AG04450 (cell line): ENCODE measurements around the gene PODN. TPM values are rescaled to one million over a fixed set of nuclear protein-coding genes. Genes with fewer than 3 reads are reported as not detected.

ENCODE experiments used
- CTCF ChIA-PET: fragments of 300-600, 350-600 bp; formaldehyde crosslinking; extraction: SDS; loops from one replicate; lab custom pipeline; 2022; ENCODE audit warnings: antibody characterized with exemption, inconsistent platforms; lab: Charles Lee
- POLR2A ChIA-PET: fragments of 350-600 bp; formaldehyde crosslinking; extraction: SDS; loops from one replicate; lab custom pipeline; 2021; ENCODE audit warnings: antibody characterized with exemption, inconsistent platforms; lab: Yijun Ruan, JAX
- DNase-seq: peaks from one replicate; pipeline ENCODE4 v3.0.0-alpha.2; 2011; ENCODE audit warnings: low read depth, low spot score
- H3K27ac ChIP-seq: one replicate; pipeline ENCODE4 v1.5.1; 2012; ENCODE audit warnings: low read depth, low read length, control low read depth
- H3K27me3 ChIP-seq: one replicate; pipeline ENCODE4 v1.6.0; 2012; ENCODE audit warnings: low read length; ENCODE audit not compliant: control insufficient read depth, insufficient read depth
- H3K4me3 ChIP-seq: 2 replicates; pipeline ENCODE4 v1.5.1; 2011; ENCODE audit warnings: mild to moderate bottlenecking, low read depth, low read length, control low read depth
- H3K9me3 ChIP-seq: 2 replicates; pipeline ENCODE4 v1.5.1; 2012; ENCODE audit warnings: low read length; ENCODE audit not compliant: control insufficient read depth, insufficient read depth
- CTCF ChIP-seq: IDR thresholded peaks from 2 replicates; pipeline ENCODE4 v1.5.1; 2011; ENCODE audit warnings: low read depth, low read length, control low read depth, inconsistent platforms
- polyA plus RNA-seq: library from polyadenylated mRNA; depleted of rRNA; stranded (reverse); fragments of >200 nt; gene quantifications from 2 replicates; pipeline ENCODE4 v1.2.3, GENCODE V29; 2011

The PODN gene
- polyA plus RNA-seq, 1 experiment: 11.8 TPM

GRCh38 chr1:53076721-53077598 lies 14.9 kb downstream of the PODN start:
- Histone ChIP-seq H3K9me3 (no peaks in the 10 kb centered on the region; the same call in 1 of the 2 replicates), H3K27me3 (no peaks in the 10 kb centered on the region), H3K4me3 (no peak overlapping the region), H3K27ac (no peak overlapping the region)
- TF ChIP-seq CTCF: no peak
- POLR2A ChIA-PET: interaction anchor here (0.9 kb wide), 1 partner anchor 8 kb away, joined by 3 read pairs; no protein-coding TSS in a partner anchor
- no peak for DNase-seq
- CTCF ChIA-PET: no interaction called here

- ChIA-PET POLR2A (interaction anchor here (0.9 kb wide), 1 partner anchor 9 kb away, joined by 3 read pairs; no protein-coding TSS in a partner anchor), CTCF (no interaction called here)
- TF ChIP-seq CTCF: no peak
Measured at GRCh38 chr1:53077599-53077965, 15.6 kb downstream of the PODN start.

GRCh38 chr1:53078333-53079101 lies 16.5 kb downstream of the PODN start:
- H3K9me3 ChIP-seq: no peaks in the 10 kb centered on the region; the same call in 1 of the 2 replicates
- CTCF ChIA-PET: no interaction called here
- no peak overlapping the region for H3K27ac ChIP-seq
- no peaks in the 10 kb centered on the region for H3K27me3 ChIP-seq
- TF ChIP-seq CTCF: no peak
- no peak for DNase-seq
- POLR2A ChIA-PET: no interaction called here
- H3K4me3 ChIP-seq: no peak overlapping the region

More at GRCh38 chr1:53077599-53077965, 15.6 kb downstream of the PODN start:
- no peaks in the 10 kb centered on the region for H3K27me3 ChIP-seq
- no peaks in the 10 kb centered on the region; the same call in 1 of the 2 replicates for H3K9me3 ChIP-seq
- H3K27ac ChIP-seq: no peak overlapping the region
- DNase-seq: no peak
- H3K4me3 ChIP-seq: no peak overlapping the region

DNA sequence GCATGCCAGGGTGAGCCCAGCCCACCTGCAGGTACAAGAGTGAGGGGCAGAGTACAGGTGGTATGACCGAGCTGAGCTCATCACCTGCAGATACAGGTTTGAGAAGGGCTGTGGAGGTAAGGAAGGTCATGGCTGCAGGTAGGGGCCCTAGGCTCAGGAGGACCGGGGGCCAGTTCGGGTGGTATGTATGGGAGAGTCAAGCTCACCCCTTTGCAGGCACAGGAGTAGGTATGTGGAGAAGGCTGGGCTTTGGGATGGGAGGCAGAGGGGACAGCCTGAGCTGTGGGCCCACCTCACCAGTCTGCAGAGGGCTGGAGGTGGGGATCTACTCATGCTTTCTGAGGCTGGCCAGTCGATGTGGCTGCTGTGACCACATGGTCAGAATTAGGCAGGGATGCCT lies 17.2 kb downstream of the PODN start:
- no peak overlapping the region for H3K4me3 ChIP-seq
- H3K9me3 ChIP-seq: no peaks in the 10 kb centered on the region; the same call in 1 of the 2 replicates
- H3K27me3 ChIP-seq: no peaks in the 10 kb centered on the region
- no peak for DNase-seq
- no peak for TF ChIP-seq CTCF
- no peak overlapping the region for H3K27ac ChIP-seq
- ChIA-PET CTCF (no interaction called here), POLR2A (no interaction called here)
